KMS-11 (cell line): ENCODE results near the gene IZUMO2.

ENCODE experiments used
- H2AFZ ChIP-seq: fragments of 200-600 bp; sonication (generic); 2 replicates; pipeline ENCODE4 v1.6.1; 2016; ENCODE audit warnings: antibody characterized with exemption, mixed run types, low read depth
- H3K27ac ChIP-seq: fragments of 200-600 bp; sonication (generic); 2 replicates; pipeline ENCODE4 v1.6.1; 2016; ENCODE audit warnings: mild to moderate bottlenecking, mixed run types
- H3K27me3 ChIP-seq: fragments of 200-600 bp; sonication (generic); 2 replicates; pipeline ENCODE4 v1.6.1; 2017; ENCODE audit warnings: mild to moderate bottlenecking, low read depth, mixed run types, moderate library complexity; ENCODE audit not compliant: insufficient read depth
- H3K36me3 ChIP-seq: fragments of 200-600 bp; sonication (generic); 2 replicates; pipeline ENCODE4 v1.6.1; 2017; ENCODE audit warnings: mild to moderate bottlenecking, mixed run types; ENCODE audit not compliant: insufficient read depth
- H3K4me1 ChIP-seq: fragments of 200-600 bp; sonication (generic); 2 replicates; pipeline ENCODE4 v1.6.1; 2016; ENCODE audit warnings: mild to moderate bottlenecking, low read depth, mixed run types; ENCODE audit not compliant: poor library complexity, severe bottlenecking
- H3K4me2 ChIP-seq: fragments of 200-600 bp; sonication (generic); 2 replicates; pipeline ENCODE4 v1.7.0; 2016; ENCODE audit warnings: mild to moderate bottlenecking, mixed run types
- H3K4me3 ChIP-seq: fragments of 200-600 bp; sonication (generic); IDR thresholded peaks from 2 replicates; pipeline ENCODE4 v1.6.1; 2017; ENCODE audit warnings: low read depth, low read length, mixed read lengths; ENCODE audit not compliant: insufficient read depth
- H3K79me2 ChIP-seq: fragments of 200-600 bp; sonication (generic); 2 replicates; pipeline ENCODE4 v1.6.1; 2016; ENCODE audit warnings: low read depth, mixed run types; ENCODE audit not compliant: insufficient read depth
- H3K9ac ChIP-seq: fragments of 200-600 bp; sonication (generic); 2 replicates; pipeline ENCODE4 v1.6.1; 2016; ENCODE audit warnings: mild to moderate bottlenecking, mixed run types
- H4K20me1 ChIP-seq: fragments of 200-600 bp; sonication (generic); 2 replicates; pipeline ENCODE4 v1.6.1; 2016; ENCODE audit warnings: mild to moderate bottlenecking, mixed run types; ENCODE audit not compliant: insufficient read depth
- CTCF ChIP-seq: fragments of 200-600 bp; sonication (generic); conservative IDR thresholded peaks from 2 replicates; pipeline ENCODE4 v1.6.1; 2017; ENCODE audit warnings: low read depth, mild to moderate bottlenecking, antibody characterized with exemption, low read length, moderate library complexity, mixed read lengths

The IZUMO2 gene

GRCh38 chr19:50159078-50159477 is 4.0 kb downstream of the IZUMO2 start:
- H3K4me3 ChIP-seq = no peak overlapping the region
- TF ChIP-seq CTCF = no peak
- no peaks in the 10 kb centered on the region for H3K36me3 ChIP-seq

GRCh38 chr19:50158577-50158976 is 4.5 kb downstream of the IZUMO2 start:
- Histone ChIP-seq H2AFZ (no peak overlapping the region), H3K9ac (no peak overlapping the region), H3K4me2 (no peak overlapping the region), H3K4me3 (no peak overlapping the region), H3K36me3 (no peaks in the 10 kb centered on the region), H3K27ac (no peak overlapping the region), H3K27me3 (peaks cover 27% of the 10 kb centered on the region; the same call in 1 of the 2 replicates), H3K4me1 (no peaks in the 10 kb centered on the region), H4K20me1 (no peaks in the 10 kb centered on the region), H3K79me2 (no peaks in the 10 kb centered on the region)
- TF ChIP-seq CTCF = no peak

More at GRCh38 chr19:50159078-50159477, 4.0 kb downstream of the IZUMO2 start:
- no peaks in the 10 kb centered on the region for H3K4me1 ChIP-seq
- no peaks in the 10 kb centered on the region for H4K20me1 ChIP-seq
- H2AFZ ChIP-seq = no peak overlapping the region
- no peaks in the 10 kb centered on the region for H3K79me2 ChIP-seq
- H3K9ac ChIP-seq = no peak overlapping the region
- no peak overlapping the region for H3K4me2 ChIP-seq
- no peak overlapping the region for H3K27ac ChIP-seq
- H3K27me3 ChIP-seq = peaks cover 27% of the 10 kb centered on the region; the same call in 1 of the 2 replicates

- peak; percentile 36; the same call in 1 of the 2 replicates for TF ChIP-seq CTCF
Measured at GRCh38 chr19:50155520-50156109, 7.5 kb downstream of the IZUMO2 start.

DNA sequence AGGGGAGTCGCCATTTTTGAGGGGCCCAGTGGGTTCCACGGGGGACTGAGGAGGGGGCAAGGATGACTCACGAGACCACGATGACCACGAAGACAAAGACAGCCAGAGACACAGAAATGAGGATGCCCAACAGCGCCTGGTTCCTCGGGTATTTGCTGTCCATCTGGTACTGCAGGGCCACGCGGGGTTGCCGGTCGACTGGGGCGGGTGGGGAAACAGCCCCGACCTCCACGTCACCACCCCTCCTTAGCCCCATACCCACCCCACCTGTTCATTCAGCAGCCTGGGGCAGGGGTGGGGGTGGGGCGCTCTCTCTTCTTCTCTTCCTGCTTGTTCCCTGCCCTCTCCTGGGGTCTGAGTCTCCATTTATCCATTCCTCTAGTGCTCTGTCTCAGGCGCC is 8.6 kb downstream of the IZUMO2 start:
- Histone ChIP-seq H3K79me2 (no peaks in the 10 kb centered on the region), H4K20me1 (no peaks in the 10 kb centered on the region), H3K4me2 (no peak overlapping the region), H3K27ac (no peak overlapping the region), H2AFZ (no peak overlapping the region), H3K9ac (no peak overlapping the region), H3K4me3 (no peak overlapping the region), H3K36me3 (no peaks in the 10 kb centered on the region), H3K27me3 (peaks cover 31% of the 10 kb centered on the region; the same call in 1 of the 2 replicates), H3K4me1 (no peaks in the 10 kb centered on the region)
- TF ChIP-seq CTCF = no peak

More at GRCh38 chr19:50155520-50156109, 7.5 kb downstream of the IZUMO2 start:
- Histone ChIP-seq H3K4me2 (no peak overlapping the region), H3K79me2 (no peaks in the 10 kb centered on the region), H3K36me3 (no peaks in the 10 kb centered on the region), H3K4me1 (no peaks in the 10 kb centered on the region), H4K20me1 (no peaks in the 10 kb centered on the region), H3K27me3 (peaks cover 29% of the 10 kb centered on the region; the same call in 1 of the 2 replicates), H2AFZ (no peak overlapping the region), H3K4me3 (no peak overlapping the region), H3K27ac (no peak overlapping the region), H3K9ac (no peak overlapping the region)
